K562 (cell line): ENCODE data around the gene BIRC5. TPM values are rescaled to one million over a fixed set of nuclear protein-coding genes. Genes with fewer than 3 reads are reported as not detected.

Experiments
- ATAC-seq: fragments of 200-7000 bp; cut with Tn5 transposase; 3 replicates; pipeline ENCODE4 v1.9.1; 2020; ENCODE audit warnings: moderate library complexity
- BruUV-seq: library from RNA; stranded (reverse); fragments of 400-500 nt; replicated peaks from 2 replicates; lab custom pipeline; 2021; lab: Mats Ljungman, UMichigan
- CTCF ChIA-PET: fragments of 300-600 bp; formaldehyde crosslinking; extraction: SDS; loops from one replicate; lab custom pipeline; 2021; ENCODE audit warnings: low intra/inter-chr PET ratio; lab: Yijun Ruan, JAX
- POLR2A ChIA-PET: fragments of 300-600, 350-650 bp; sonication (Branson Sonifier 250); formaldehyde crosslinking; extraction: SDS; loops from one replicate; lab custom pipeline; 2021; ENCODE audit warnings: antibody characterized with exemption, inconsistent platforms; lab: Yijun Ruan, JAX
- DNase-seq, 4 experiments: peaks; one replicate each; pipeline versions ENCODE4 v3.0.0 to v3.0.0-alpha.2; 2011 to 2018; ENCODE audit warnings: low spot score in 3 of 4, mixed read lengths in 3 of 4; ENCODE audit errors: extremely low read depth in 1 of 4
- FAIRE-seq: peaks from 2 replicates; lab custom pipeline; 2011; peaks lifted over from hg19 to GRCh38; lab: Jason Lieb, UNC
- H2AFZ ChIP-seq: 2 replicates; pipeline ENCODE4 v1.6.0; 2011; ENCODE audit warnings: low read depth, low read length, control low read depth, inconsistent platforms
- H3K27ac ChIP-seq: fragments of 200-600 bp; 3 replicates; pipeline ENCODE4 v1.8.0; 2011; ENCODE audit warnings: low read depth, mild to moderate bottlenecking, control low read depth, inconsistent platforms, low read length, moderate library complexity, mixed read lengths; ENCODE audit errors: extremely low read depth
- H3K27me3 ChIP-seq, 2 experiments: fragments of 300-600 bp in 1 of 2; 2 replicates in 1 of 2; 3 replicates in 1 of 2; pipeline versions ENCODE4 v1.6.0 to v1.8.0; 2011; ENCODE audit warnings: inconsistent platforms in 2 of 2, low read length in 2 of 2, mild to moderate bottlenecking in 1 of 2, mixed read lengths in 1 of 2, moderate library complexity in 1 of 2; ENCODE audit not compliant: control insufficient read depth in 2 of 2, insufficient read depth in 2 of 2
- H3K36me3 ChIP-seq: fragments of 300-600 bp; 3 replicates; pipeline ENCODE4 v1.8.0; 2011; ENCODE audit warnings: mild to moderate bottlenecking, low read length, inconsistent platforms; ENCODE audit not compliant: control insufficient read depth, insufficient read depth
- H3K4me1 ChIP-seq, 2 experiments: fragments of 200-600 bp in 1 of 2; replicated peaks in 1 of 2; 2 replicates in 1 of 2; 3 replicates in 1 of 2; pipeline versions ENCODE4 v1.5.1 to v1.8.0; 2011; ENCODE audit warnings: inconsistent platforms in 2 of 2, low read length in 2 of 2, mild to moderate bottlenecking in 1 of 2, mixed read lengths in 1 of 2, moderate library complexity in 1 of 2; ENCODE audit not compliant: control insufficient read depth in 2 of 2, insufficient read depth in 2 of 2
- H3K4me2 ChIP-seq: 2 replicates; pipeline ENCODE4 v1.6.1; 2011; ENCODE audit warnings: low read length, control low read depth, inconsistent platforms, mixed read lengths; ENCODE audit not compliant: insufficient read depth
- H3K4me3 ChIP-seq: fragments of 200-600 bp; sonication (generic), shearing (Covaris generic); 2 replicates; pipeline ENCODE4 v1.5.1; 2016; ENCODE audit warnings: control low read depth, inconsistent platforms
- H3K79me2 ChIP-seq: fragments of 200-600 bp; 3 replicates; pipeline ENCODE4 v1.8.0; 2011; ENCODE audit warnings: low read length, inconsistent platforms; ENCODE audit not compliant: control insufficient read depth, insufficient read depth
- H3K9ac ChIP-seq, 2 experiments: 2 replicates each; pipeline versions ENCODE4 v1.6.0 to v1.6.1; 2011; ENCODE audit warnings: low read depth in 2 of 2, low read length in 2 of 2, control low read depth in 1 of 2, inconsistent platforms in 1 of 2, mild to moderate bottlenecking in 1 of 2, mixed read lengths in 1 of 2; ENCODE audit not compliant: insufficient read depth in 1 of 2
- H3K9me1 ChIP-seq: one replicate; pipeline ENCODE4 v1.6.0; 2011; ENCODE audit warnings: inconsistent platforms, mild to moderate bottlenecking, low read length, moderate library complexity; ENCODE audit not compliant: control insufficient read depth, insufficient read depth
- H3K9me3 ChIP-seq: replicated peaks from 2 replicates; pipeline ENCODE4 v1.5.1; 2011; ENCODE audit warnings: low read depth, low read length, inconsistent platforms; ENCODE audit not compliant: control insufficient read depth, insufficient read depth
- H4K20me1 ChIP-seq: replicated peaks from 2 replicates; pipeline ENCODE4 v1.6.1; 2011; ENCODE audit warnings: low read length, inconsistent platforms, mixed read lengths; ENCODE audit not compliant: control insufficient read depth, insufficient read depth
- BMI1 ChIP-seq: fragments of 150-350 bp; IDR thresholded peaks from 2 replicates; pipeline ENCODE4 v1.6.1; 2014; ENCODE audit warnings: low read length
- CBFA2T3 ChIP-seq: fragments of 450-650 bp; IDR thresholded peaks from 2 replicates; pipeline ENCODE4 v1.6.1; 2017
- CBX8 ChIP-seq: fragments of 200-600 bp; sonication (generic); IDR thresholded peaks from 2 replicates; pipeline ENCODE4 v1.6.1; 2012; ENCODE audit warnings: borderline replicate concordance, mixed run types, low read depth, mild to moderate bottlenecking, moderate library complexity, mixed read lengths, low read length, control low read depth, inconsistent platforms; ENCODE audit not compliant: poor library complexity, severe bottlenecking; ENCODE audit errors: extremely low read depth
- NFXL1 ChIP-seq: fragments of 450-650 bp; formaldehyde crosslinking; IDR thresholded peaks from 2 replicates; pipeline ENCODE4 v1.4.0; 2021; ENCODE audit warnings: mild to moderate bottlenecking
- NR4A1 ChIP-seq, 2 experiments: fragments of 250-450 bp in 1 of 2; fragments of 450-650 bp in 1 of 2; sonication (Bioruptor Pico) in 1 of 2; IDR thresholded peaks; 2 replicates each; pipeline versions ENCODE4 v1.4.0 to v1.6.1; 2016 to 2020; ENCODE audit warnings: mild to moderate bottlenecking in 2 of 2, missing compliant biosample characterization in 1 of 2, missing genetic modification characterization in 1 of 2, moderate library complexity in 1 of 2
- PHF21A ChIP-seq: fragments of 450-650 bp; IDR thresholded peaks from 2 replicates; pipeline ENCODE4 v1.6.1; 2017; ENCODE audit warnings: low read depth, borderline replicate concordance
- SLC30A9 ChIP-seq: fragments of 250-450 bp; sonication (Bioruptor Pico); IDR thresholded peaks from 2 replicates; pipeline ENCODE4 v1.8.0; 2022; ENCODE audit warnings: mild to moderate bottlenecking, moderate library complexity
- USF2 ChIP-seq: sonication (generic); formaldehyde crosslinking; IDR thresholded peaks from 2 replicates; pipeline ENCODE4 v1.5.0; 2020; ENCODE audit warnings: missing genetic modification reagents
- ZBTB33 ChIP-seq: sonication (generic); formaldehyde crosslinking; IDR thresholded peaks from 2 replicates; pipeline ENCODE4 v1.8.1; 2023; ENCODE audit warnings: mild to moderate bottlenecking, missing genetic modification reagents
- ZBTB8A ChIP-seq: fragments of 450-650 bp; IDR thresholded peaks from 2 replicates; pipeline ENCODE4 v1.6.1; 2018; ENCODE audit warnings: mild to moderate bottlenecking, moderate library complexity; ENCODE audit not compliant: partially characterized antibody
- ZNF347 ChIP-seq: fragments of 450-650 bp; formaldehyde crosslinking; IDR thresholded peaks from 2 replicates; pipeline ENCODE4 v1.4.0; 2020; ENCODE audit warnings: low read depth, mild to moderate bottlenecking, moderate library complexity
- ZNF699 ChIP-seq: fragments of 250-450 bp; sonication (Bioruptor Pico); IDR thresholded peaks from 2 replicates; pipeline ENCODE4 v1.8.0; 2021; ENCODE audit warnings: mild to moderate bottlenecking, moderate library complexity; ENCODE audit not compliant: insufficient replicate concordance
- ZNF75A ChIP-seq: fragments of 450-650 bp; formaldehyde crosslinking; IDR thresholded peaks from 2 replicates; pipeline ENCODE4 v1.4.0; 2020; ENCODE audit warnings: mild to moderate bottlenecking
- WGBS: fragments of 100-300 bp; shearing (Covaris generic); methylation state at CpG from one replicate; pipeline ENCODE4 v1.1.6; 2016; ENCODE audit warnings: low coverage, mixed read lengths; ENCODE audit not compliant: insufficient coverage; ENCODE audit errors: missing lambda C conversion rate; 5-methylcytosine and 5-hydroxymethylcytosine counted together
- in situ Hi-C: fragments of 300-500 bp; cut with MboI; formaldehyde crosslinking; loops from 4 replicates; pipeline ENCODE4 v1.15.0; 2018; ENCODE audit warnings: inconsistent platforms, mixed read lengths
- intact Hi-C: fragments of 100-400 bp; cut with micrococcal nuclease; formaldehyde crosslinking; loops from 2 replicates; pipeline ENCODE4 v1.14.2; 2022
- polyA plus RNA-seq, 8 experiments: library from polyadenylated mRNA; depleted of rRNA in 4 of 8; stranded (reverse) in 5 of 8; unstranded in 3 of 8; fragments of >200 nt; fragmentation: Nextera tagmentation in 2 of 8; fragmentation: Illumina TruSeq in 1 of 8; extraction: Ambion mirVana in 2 of 8; extraction: Trizol in 1 of 8; gene quantifications; 2 replicates each; pipeline versions ENCODE4 v1.2.1 to v1.2.3, GENCODE V29; 2011 to 2014; ENCODE audit warnings: inconsistent platforms in 1 of 8, missing spikeins in 1 of 8
- total RNA-seq, 7 experiments: library from RNA; depleted of rRNA in 6 of 7; stranded (reverse); fragments of >200 nt in 6 of 7; fragmentation: Illumina TruSeq in 2 of 7; extraction: Trizol in 2 of 7; gene quantifications; 2 replicates each; pipeline versions ENCODE4 v1.2.1 to v1.2.3, GENCODE V29; 2011 to 2021; ENCODE audit warnings: low replicate concordance in 1 of 7
- TF ChIP-seq, protein P1 (sequence below): sonication (generic); formaldehyde crosslinking; IDR thresholded peaks from 2 replicates; pipeline ENCODE4 v1.8.0; 2022; ENCODE audit warnings: mild to moderate bottlenecking, missing genetic modification reagents

The BIRC5 gene
- total and polyA plus RNA-seq, 9 of the 15 experiments (the other 6 are each of a cell fraction or from before 2014, with no cell fraction given), result 64.4 to 140 (median 101) TPM

DNA sequence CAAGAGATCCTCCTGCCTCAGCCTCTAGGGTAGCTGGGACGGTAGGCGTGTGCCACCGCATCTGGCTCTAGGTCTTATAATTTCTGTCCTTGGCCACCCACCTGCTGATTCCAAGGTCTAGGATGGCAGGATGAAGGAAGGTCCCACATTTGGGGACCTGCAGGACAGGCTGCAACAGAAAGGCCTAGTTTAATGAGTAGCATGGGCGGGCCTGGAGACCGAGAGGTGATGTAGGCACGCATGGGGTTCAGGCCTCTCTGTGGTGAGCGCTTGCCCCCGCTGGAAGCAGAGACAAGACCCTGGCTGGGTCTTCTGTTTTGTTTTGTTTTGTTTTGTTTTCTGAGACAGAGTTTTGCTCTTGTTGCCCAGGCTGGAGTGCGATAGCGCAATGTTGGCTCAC, 51.1 kb downstream of the BIRC5 start (continued):
- TF ChIP-seq, protein P1, sequence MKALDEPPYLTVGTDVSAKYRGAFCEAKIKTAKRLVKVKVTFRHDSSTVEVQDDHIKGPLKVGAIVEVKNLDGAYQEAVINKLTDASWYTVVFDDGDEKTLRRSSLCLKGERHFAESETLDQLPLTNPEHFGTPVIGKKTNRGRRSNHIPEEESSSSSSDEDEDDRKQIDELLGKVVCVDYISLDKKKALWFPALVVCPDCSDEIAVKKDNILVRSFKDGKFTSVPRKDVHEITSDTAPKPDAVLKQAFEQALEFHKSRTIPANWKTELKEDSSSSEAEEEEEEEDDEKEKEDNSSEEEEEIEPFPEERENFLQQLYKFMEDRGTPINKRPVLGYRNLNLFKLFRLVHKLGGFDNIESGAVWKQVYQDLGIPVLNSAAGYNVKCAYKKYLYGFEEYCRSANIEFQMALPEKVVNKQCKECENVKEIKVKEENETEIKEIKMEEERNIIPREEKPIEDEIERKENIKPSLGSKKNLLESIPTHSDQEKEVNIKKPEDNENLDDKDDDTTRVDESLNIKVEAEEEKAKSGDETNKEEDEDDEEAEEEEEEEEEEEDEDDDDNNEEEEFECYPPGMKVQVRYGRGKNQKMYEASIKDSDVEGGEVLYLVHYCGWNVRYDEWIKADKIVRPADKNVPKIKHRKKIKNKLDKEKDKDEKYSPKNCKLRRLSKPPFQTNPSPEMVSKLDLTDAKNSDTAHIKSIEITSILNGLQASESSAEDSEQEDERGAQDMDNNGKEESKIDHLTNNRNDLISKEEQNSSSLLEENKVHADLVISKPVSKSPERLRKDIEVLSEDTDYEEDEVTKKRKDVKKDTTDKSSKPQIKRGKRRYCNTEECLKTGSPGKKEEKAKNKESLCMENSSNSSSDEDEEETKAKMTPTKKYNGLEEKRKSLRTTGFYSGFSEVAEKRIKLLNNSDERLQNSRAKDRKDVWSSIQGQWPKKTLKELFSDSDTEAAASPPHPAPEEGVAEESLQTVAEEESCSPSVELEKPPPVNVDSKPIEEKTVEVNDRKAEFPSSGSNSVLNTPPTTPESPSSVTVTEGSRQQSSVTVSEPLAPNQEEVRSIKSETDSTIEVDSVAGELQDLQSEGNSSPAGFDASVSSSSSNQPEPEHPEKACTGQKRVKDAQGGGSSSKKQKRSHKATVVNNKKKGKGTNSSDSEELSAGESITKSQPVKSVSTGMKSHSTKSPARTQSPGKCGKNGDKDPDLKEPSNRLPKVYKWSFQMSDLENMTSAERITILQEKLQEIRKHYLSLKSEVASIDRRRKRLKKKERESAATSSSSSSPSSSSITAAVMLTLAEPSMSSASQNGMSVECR (CRISPR knock-in tag), result no peak
- TF ChIP-seq ZNF75A (CRISPR knock-in tag) (no peak), BMI1 (no peak), NR4A1 (CRISPR knock-in tag; IDR thresholded peaks at IDR 0.05) (no peak), NR4A1 (tag; IDR thresholded peaks at IDR 0.05) (0 out of 2 replicates have a peak, but pooled peaks have one; percentile 21)

- Histone ChIP-seq H3K9me1 (no peaks in the 10 kb centered on the region), H3K27ac (peak overlapping the region; percentile 64), H3K27me3 (no peaks in the 10 kb centered on the region), H4K20me1 (no peaks in the 10 kb centered on the region), H2AFZ (peak overlapping the region; percentile 43; the same call in 1 of the 2 replicates), H3K79me2 (peaks cover 8% of the 10 kb centered on the region; the same call in 1 of the 3 replicates), H3K36me3 (no peaks in the 10 kb centered on the region), H3K4me3 (no peak overlapping the region), H3K4me1 (peaks cover 74 to 90% of the 10 kb centered on the region in 2 experiments), H3K4me2 (no peak overlapping the region), H3K9ac (peak overlapping the region; percentile 48 to 86), H3K9me3 (no peaks in the 10 kb centered on the region)
- in situ Hi-C loops, result no loop called here
- FAIRE-seq (no peak), ATAC-seq (no peak), DNase-seq (peak in 1 of 4 experiments; percentile 44)
- ChIA-PET POLR2A (interaction anchor here (1.1 to 1.4 kb wide), 4 partner anchors 9 to 95 kb away, joined by 4 to 6 read pairs (median 5); no protein-coding TSS in a partner anchor), CTCF (no interaction called here)
- 60% methylated on average over 6 of the region's 6 CpGs for WGBS
- BruUV-seq, result no TSS peak
- intact Hi-C loops, result no loop called here
- TF ChIP-seq CBFA2T3 (no peak), ZBTB8A (no peak), ZNF699 (no peak), NFXL1 (CRISPR knock-in tag) (no peak), PHF21A (no peak), USF2 (CRISPR knock-in tag) (no peak), CBX8 (no peak), ZNF347 (CRISPR knock-in tag) (no peak), ZBTB33 (CRISPR knock-in tag) (no peak), SLC30A9 (no peak)
These were observed 52.2 kb downstream of the BIRC5 start for GRCh38 chr17:78266231-78266631.
